NT2/D1 (cell line): ENCODE measurements around the gene C2CD2.

Experiments
- DNase-seq: peaks from one replicate; pipeline ENCODE4 v3.0.0-alpha.2; 2011; ENCODE audit warnings: low read depth, low spot score
- H3K27me3 ChIP-seq: 2 replicates; pipeline ENCODE4 v1.6.0; 2011; ENCODE audit warnings: mild to moderate bottlenecking; ENCODE audit not compliant: insufficient read length, insufficient read depth
- H3K36me3 ChIP-seq: 2 replicates; pipeline ENCODE4 v1.6.1; 2011; ENCODE audit warnings: mild to moderate bottlenecking, low read length, mixed read lengths; ENCODE audit not compliant: insufficient read depth, insufficient read length
- H3K4me1 ChIP-seq: 2 replicates; pipeline ENCODE4 v1.5.1; 2011; ENCODE audit not compliant: insufficient read depth, insufficient read length
- H3K4me3 ChIP-seq: 2 replicates; pipeline ENCODE4 v1.5.1; 2011; ENCODE audit warnings: low read depth; ENCODE audit not compliant: insufficient read length
- H3K9ac ChIP-seq: 2 replicates; pipeline ENCODE4 v1.6.0; 2011; ENCODE audit warnings: low read depth; ENCODE audit not compliant: insufficient read length
- H3K9me3 ChIP-seq: 2 replicates; pipeline ENCODE4 v1.5.1; 2011; ENCODE audit warnings: mild to moderate bottlenecking, low read length; ENCODE audit not compliant: insufficient read depth
- SUZ12 ChIP-seq: IDR thresholded peaks from 2 replicates; pipeline ENCODE4 v1.6.1; 2011; ENCODE audit not compliant: insufficient read length, insufficient read depth; ENCODE audit errors: extremely low read depth
- YY1 ChIP-seq: IDR thresholded peaks from 2 replicates; pipeline ENCODE4 v1.6.1; 2011; ENCODE audit not compliant: insufficient read length, insufficient read depth
- ZNF274 ChIP-seq: IDR thresholded peaks from 2 replicates; pipeline ENCODE4 v1.6.1; 2011; ENCODE audit warnings: mild to moderate bottlenecking, low read depth, low read length

C2CD2 gene

GRCh38 chr21:41980561-41980960 lies 26.7 kb upstream of the C2CD2 start:
- Histone ChIP-seq H3K9ac (no peak overlapping the region), H3K4me1 (no peaks in the 10 kb centered on the region), H3K4me3 (no peak overlapping the region), H3K36me3 (no peaks in the 10 kb centered on the region), H3K27me3 (no peaks in the 10 kb centered on the region), H3K9me3 (peaks cover 20% of the 10 kb centered on the region)
- no peak for DNase-seq
- TF ChIP-seq ZNF274: no peak
- no peak for TF ChIP-seq YY1
- TF ChIP-seq SUZ12: no peak

DNA sequence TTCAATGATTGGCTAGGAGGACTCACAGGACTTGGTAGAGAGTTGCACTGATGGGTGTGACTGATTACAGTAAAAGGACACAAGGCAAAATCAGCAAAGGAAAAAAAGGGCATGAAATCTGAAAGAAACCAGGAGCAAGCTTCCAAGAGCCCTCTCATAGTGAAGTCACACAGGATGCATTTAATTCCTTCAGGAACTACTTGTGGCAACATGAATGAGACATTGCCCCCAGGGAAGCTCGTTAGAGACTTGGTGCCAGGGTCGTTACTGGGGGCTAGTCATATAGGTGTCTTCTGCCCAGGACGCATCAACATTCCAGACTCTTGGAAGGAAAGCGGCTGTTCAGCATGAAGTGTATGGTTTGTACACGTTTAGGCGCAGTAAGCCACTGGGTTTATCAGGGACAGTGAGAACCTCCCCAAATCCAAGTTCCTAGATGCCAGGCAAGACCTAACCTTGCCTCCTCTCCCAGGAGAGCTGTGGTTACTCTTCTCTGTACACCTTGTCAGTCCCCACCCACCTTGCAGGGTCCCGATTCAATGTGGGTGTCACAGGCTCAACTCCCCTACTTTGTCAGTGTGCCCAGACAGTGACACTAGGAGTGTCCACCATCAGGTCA lies 26.0 kb upstream of the C2CD2 start:
- no peaks in the 10 kb centered on the region for H3K27me3 ChIP-seq
- no peak for TF ChIP-seq YY1
- H3K9ac ChIP-seq: no peak overlapping the region
- no peak for DNase-seq
- no peaks in the 10 kb centered on the region for H3K4me1 ChIP-seq
- H3K9me3 ChIP-seq: peaks cover 20% of the 10 kb centered on the region
- no peak overlapping the region for H3K4me3 ChIP-seq
- no peaks in the 10 kb centered on the region for H3K36me3 ChIP-seq

GRCh38 chr21:41979335-41979734 lies 25.5 kb upstream of the C2CD2 start:
- Histone ChIP-seq H3K4me1 (no peaks in the 10 kb centered on the region), H3K9ac (no peak overlapping the region), H3K27me3 (no peaks in the 10 kb centered on the region), H3K9me3 (peaks cover 20% of the 10 kb centered on the region), H3K36me3 (no peaks in the 10 kb centered on the region), H3K4me3 (no peak overlapping the region)
- no peak for DNase-seq
- no peak for TF ChIP-seq YY1
- TF ChIP-seq SUZ12: no peak
- no peak for TF ChIP-seq ZNF274

DNA sequence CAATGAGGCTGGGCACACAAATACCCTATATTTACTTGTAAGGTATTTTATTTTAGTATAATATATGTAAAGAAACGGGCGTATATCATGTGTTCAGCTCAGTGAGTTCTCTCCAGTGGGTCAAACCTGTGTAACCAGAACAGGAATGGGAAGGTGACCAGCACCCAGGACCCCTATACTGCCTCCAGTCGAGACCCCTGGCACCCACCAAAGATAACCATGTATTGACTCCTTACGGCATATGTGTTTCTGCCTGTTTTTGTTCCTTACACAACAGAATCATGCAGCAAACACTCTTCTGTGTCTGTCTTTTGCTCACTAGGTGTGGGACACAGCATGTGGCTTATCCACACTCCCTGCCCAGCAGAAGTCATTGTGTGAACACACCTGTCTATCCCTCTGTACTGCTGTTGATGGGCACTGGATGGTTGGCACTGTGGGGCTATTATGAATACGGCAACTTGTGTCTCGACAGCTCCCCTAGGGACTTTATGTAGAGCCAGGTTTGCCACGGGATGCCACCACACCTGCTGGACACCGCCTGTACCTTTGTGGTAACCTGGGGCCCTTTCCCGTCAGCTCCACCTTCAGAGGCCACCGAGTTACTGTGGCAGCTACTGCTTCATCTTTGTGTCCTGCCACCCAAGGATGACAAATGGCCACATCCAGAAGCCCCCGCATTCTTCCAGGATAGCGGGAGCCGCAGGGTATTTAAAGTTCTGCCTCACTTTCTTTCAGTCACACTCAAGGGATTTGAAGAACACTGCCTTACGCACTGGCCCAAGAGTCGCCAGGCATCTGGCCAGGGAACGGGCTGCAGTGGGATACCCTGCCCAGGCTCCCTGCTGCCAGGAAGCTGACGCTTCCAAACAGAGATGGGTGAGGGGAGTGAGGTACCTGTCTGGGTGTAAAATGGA lies 23.5 kb upstream of the C2CD2 start:
- Histone ChIP-seq H3K4me1 (peaks cover 3% of the 10 kb centered on the region), H3K27me3 (no peaks in the 10 kb centered on the region), H3K36me3 (no peaks in the 10 kb centered on the region), H3K9ac (no peak overlapping the region), H3K4me3 (no peak overlapping the region), H3K9me3 (peaks cover 20% of the 10 kb centered on the region)
- TF ChIP-seq SUZ12: no peak
- no peak for TF ChIP-seq YY1
- no peak for TF ChIP-seq ZNF274
- DNase-seq: no peak

DNA sequence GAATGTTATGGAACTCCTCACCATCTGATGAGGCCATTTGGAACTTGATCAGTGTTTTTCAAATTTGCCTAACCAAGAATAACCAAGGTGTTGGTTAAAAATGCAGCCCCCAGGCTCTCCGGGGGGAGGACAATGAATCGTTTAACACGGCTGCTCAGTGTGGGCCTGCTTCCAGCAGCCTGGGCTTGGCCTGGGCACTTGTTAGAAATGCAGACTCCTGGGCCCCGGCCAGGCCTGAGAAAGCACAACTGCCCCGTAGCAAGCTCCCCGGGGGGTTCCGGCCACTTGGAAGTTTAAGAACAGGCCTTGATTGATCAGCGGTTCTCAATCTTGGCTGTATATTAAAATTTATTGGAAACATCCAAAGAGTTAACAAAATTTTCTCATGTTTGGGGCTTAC lies 22.8 kb upstream of the C2CD2 start:
- no peak for DNase-seq
- Histone ChIP-seq H3K36me3 (no peaks in the 10 kb centered on the region), H3K27me3 (no peaks in the 10 kb centered on the region), H3K9me3 (peaks cover 20% of the 10 kb centered on the region), H3K4me3 (no peak overlapping the region), H3K9ac (no peak overlapping the region), H3K4me1 (peaks cover 3% of the 10 kb centered on the region)
- no peak for TF ChIP-seq SUZ12
- no peak for TF ChIP-seq ZNF274
- TF ChIP-seq YY1: no peak

DNA sequence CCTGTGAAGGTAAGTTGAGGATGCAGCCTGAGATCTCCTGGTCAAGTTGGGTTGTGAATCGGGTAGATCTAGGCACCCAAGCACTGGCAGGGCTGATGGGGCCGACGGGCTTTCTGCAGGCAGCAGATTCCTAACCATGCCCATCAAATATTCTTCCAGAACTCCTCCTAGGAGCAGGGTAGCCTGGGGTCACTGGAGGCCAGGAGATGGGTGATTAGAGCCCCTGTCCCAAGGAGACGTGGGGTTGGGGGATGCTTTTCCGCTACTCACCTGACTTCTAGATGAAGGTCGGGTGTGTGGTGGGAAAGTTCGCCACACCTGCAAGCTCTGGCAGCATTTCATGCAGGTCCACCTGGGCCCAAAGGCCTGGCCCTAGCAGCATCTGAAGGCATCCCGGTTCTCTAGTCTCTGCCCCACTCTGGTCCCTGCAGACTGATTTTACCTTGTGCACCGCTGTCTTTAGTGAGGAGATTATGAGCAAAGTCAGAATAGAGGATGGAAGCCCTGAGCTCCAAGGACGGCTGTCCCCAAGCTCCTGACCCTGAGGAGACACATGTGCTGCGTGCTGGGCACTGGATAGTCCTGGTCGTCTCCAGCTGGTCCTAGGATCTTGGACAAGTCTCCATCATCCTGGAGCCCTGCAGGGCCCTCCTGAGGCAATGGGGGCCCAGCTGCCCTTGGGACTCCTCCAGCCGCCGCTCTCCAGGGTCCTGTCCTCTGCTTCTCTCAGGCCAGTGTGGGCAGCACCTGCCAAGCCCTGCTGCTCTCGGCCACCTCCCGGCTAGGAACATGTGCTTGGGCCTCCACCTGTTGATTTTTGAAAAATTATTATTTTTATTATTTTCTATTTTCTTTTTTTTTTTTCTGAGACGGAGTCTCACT lies 21.8 kb upstream of the C2CD2 start:
- peaks cover 3% of the 10 kb centered on the region for H3K4me1 ChIP-seq
- no peak for TF ChIP-seq SUZ12
- no peak for TF ChIP-seq YY1
- TF ChIP-seq ZNF274: no peak
- H3K9me3 ChIP-seq: peaks cover 20% of the 10 kb centered on the region
- H3K27me3 ChIP-seq: no peaks in the 10 kb centered on the region
- DNase-seq: no peak
- H3K4me3 ChIP-seq: no peak overlapping the region
- H3K9ac ChIP-seq: no peak overlapping the region
- no peaks in the 10 kb centered on the region for H3K36me3 ChIP-seq

DNA sequence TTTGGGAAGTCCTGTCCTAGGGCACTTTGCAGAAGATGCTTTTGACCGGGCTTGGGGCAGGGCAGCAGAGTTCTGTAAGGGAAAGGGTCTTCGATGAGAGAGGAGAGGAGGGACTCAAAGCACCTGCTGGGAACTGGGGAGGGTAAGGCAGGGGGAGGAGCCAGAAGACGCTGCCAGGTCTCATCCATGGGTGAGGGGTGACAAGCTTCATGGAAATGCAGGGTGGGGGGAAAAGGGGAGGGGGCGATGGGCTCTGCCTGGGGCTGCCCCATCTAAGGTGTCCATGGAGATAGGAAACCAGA lies 20.9 kb upstream of the C2CD2 start:
- DNase-seq: no peak
- no peak overlapping the region for H3K4me3 ChIP-seq
- H3K27me3 ChIP-seq: no peaks in the 10 kb centered on the region
- H3K4me1 ChIP-seq: peaks cover 7% of the 10 kb centered on the region
- H3K9ac ChIP-seq: no peak overlapping the region
- peaks cover 12% of the 10 kb centered on the region for H3K9me3 ChIP-seq
- H3K36me3 ChIP-seq: no peaks in the 10 kb centered on the region
- no peak for TF ChIP-seq YY1
- TF ChIP-seq SUZ12: no peak
- no peak for TF ChIP-seq ZNF274
